HPDE6-E6E7 (cell line): Measurements from ENCODE around the gene PDLIM1.

Source experiments
- DNase-seq: peaks from one replicate; pipeline ENCODE4 v3.0.0; 2011; ENCODE audit warnings: missing footprints; ENCODE audit errors: extremely low spot score

The PDLIM1 gene

GRCh38 chr10:95290461-95291364 lies at the start of gene PDLIM1:
Gene PDLIM1 (minus strand): TSS chr10:95291003. CDS start chr10:95290915, 88 bp downstream.
- peak; percentile 77 for DNase-seq

- DNase-seq = no peak
These were observed 49.1 kb upstream of the PDLIM1 start for GRCh38 chr10:95339863-95340262.

- no peak for DNase-seq
These were observed 46.8 kb upstream of the PDLIM1 start for GRCh38 chr10:95337423-95338160.

GRCh38 chr10:95336702-95337101 lies 45.9 kb upstream of the PDLIM1 start:
- DNase-seq = no peak

- DNase-seq = no peak
These were observed 45.3 kb upstream of the PDLIM1 start for GRCh38 chr10:95335933-95336699.

- DNase-seq = no peak
These were observed 44.0 kb upstream of the PDLIM1 start for GRCh38 chr10:95334805-95335144.

GRCh38 chr10:95333997-95334804 lies 43.4 kb upstream of the PDLIM1 start:
- DNase-seq = peak; percentile 29

GRCh38 chr10:95332666-95333249 lies 42.0 kb upstream of the PDLIM1 start:
- DNase-seq = no peak

GRCh38 chr10:95331596-95332130 lies 40.9 kb upstream of the PDLIM1 start:
- DNase-seq = no peak

- DNase-seq = no peak
These were observed 40.2 kb upstream of the PDLIM1 start for GRCh38 chr10:95330966-95331453.

GRCh38 chr10:95329296-95329695 lies 38.5 kb upstream of the PDLIM1 start:
- no peak for DNase-seq

- no peak for DNase-seq
These were observed 37.2 kb upstream of the PDLIM1 start for GRCh38 chr10:95328013-95328412.

- DNase-seq = no peak
These were observed 36.6 kb upstream of the PDLIM1 start for GRCh38 chr10:95327367-95327766.

- DNase-seq = no peak
These were observed 35.6 kb upstream of the PDLIM1 start for GRCh38 chr10:95326396-95326795.

GRCh38 chr10:95325863-95326262 lies 35.1 kb upstream of the PDLIM1 start:
- no peak for DNase-seq

GRCh38 chr10:95324436-95325268 lies 33.8 kb upstream of the PDLIM1 start:
- DNase-seq = no peak

- DNase-seq = no peak
These were observed 30.9 kb upstream of the PDLIM1 start for GRCh38 chr10:95321554-95322301.

GRCh38 chr10:95319239-95319638 lies 28.4 kb upstream of the PDLIM1 start:
- no peak for DNase-seq

GRCh38 chr10:95315509-95315908 lies 24.7 kb upstream of the PDLIM1 start:
- DNase-seq = no peak
